K562 (cell line): Measurements from ENCODE around the gene FOSL1. TPM values are rescaled to one million over a fixed set of nuclear protein-coding genes. Genes with fewer than 3 reads are reported as not detected.

Experiments
- ATAC-seq: fragments of 200-7000 bp; cut with Tn5 transposase; 3 replicates; pipeline ENCODE4 v1.9.1; 2020; ENCODE audit warnings: moderate library complexity
- BruUV-seq: library from RNA; stranded (reverse); fragments of 400-500 nt; replicated peaks from 2 replicates; lab custom pipeline; 2021; lab: Mats Ljungman, UMichigan
- CTCF ChIA-PET: fragments of 300-600 bp; formaldehyde crosslinking; extraction: SDS; loops from one replicate; lab custom pipeline; 2021; ENCODE audit warnings: low intra/inter-chr PET ratio; lab: Yijun Ruan, JAX
- POLR2A ChIA-PET: fragments of 300-600, 350-650 bp; sonication (Branson Sonifier 250); formaldehyde crosslinking; extraction: SDS; loops from one replicate; lab custom pipeline; 2021; ENCODE audit warnings: antibody characterized with exemption, inconsistent platforms; lab: Yijun Ruan, JAX
- DNase-seq, 4 experiments: peaks; one replicate each; pipeline versions ENCODE4 v3.0.0 to v3.0.0-alpha.2; 2011 to 2018; ENCODE audit warnings: low spot score in 3 of 4, mixed read lengths in 3 of 4; ENCODE audit errors: extremely low read depth in 1 of 4
- FAIRE-seq: peaks from 2 replicates; lab custom pipeline; 2011; peaks lifted over from hg19 to GRCh38; lab: Jason Lieb, UNC
- H2AFZ ChIP-seq: 2 replicates; pipeline ENCODE4 v1.6.0; 2011; ENCODE audit warnings: low read depth, low read length, control low read depth, inconsistent platforms
- H3K27ac ChIP-seq: fragments of 200-600 bp; 3 replicates; pipeline ENCODE4 v1.8.0; 2011; ENCODE audit warnings: low read depth, mild to moderate bottlenecking, control low read depth, inconsistent platforms, low read length, moderate library complexity, mixed read lengths; ENCODE audit errors: extremely low read depth
- H3K27me3 ChIP-seq, 2 experiments: fragments of 300-600 bp in 1 of 2; 2 replicates in 1 of 2; 3 replicates in 1 of 2; pipeline versions ENCODE4 v1.6.0 to v1.8.0; 2011; ENCODE audit warnings: inconsistent platforms in 2 of 2, low read length in 2 of 2, mild to moderate bottlenecking in 1 of 2, mixed read lengths in 1 of 2, moderate library complexity in 1 of 2; ENCODE audit not compliant: control insufficient read depth in 2 of 2, insufficient read depth in 2 of 2
- H3K36me3 ChIP-seq: fragments of 300-600 bp; 3 replicates; pipeline ENCODE4 v1.8.0; 2011; ENCODE audit warnings: mild to moderate bottlenecking, low read length, inconsistent platforms; ENCODE audit not compliant: control insufficient read depth, insufficient read depth
- H3K4me1 ChIP-seq, 2 experiments: fragments of 200-600 bp in 1 of 2; replicated peaks in 1 of 2; 2 replicates in 1 of 2; 3 replicates in 1 of 2; pipeline versions ENCODE4 v1.5.1 to v1.8.0; 2011; ENCODE audit warnings: inconsistent platforms in 2 of 2, low read length in 2 of 2, mild to moderate bottlenecking in 1 of 2, mixed read lengths in 1 of 2, moderate library complexity in 1 of 2; ENCODE audit not compliant: control insufficient read depth in 2 of 2, insufficient read depth in 2 of 2
- H3K4me2 ChIP-seq: 2 replicates; pipeline ENCODE4 v1.6.1; 2011; ENCODE audit warnings: low read length, control low read depth, inconsistent platforms, mixed read lengths; ENCODE audit not compliant: insufficient read depth
- H3K4me3 ChIP-seq: fragments of 200-600 bp; sonication (generic), shearing (Covaris generic); 2 replicates; pipeline ENCODE4 v1.5.1; 2016; ENCODE audit warnings: control low read depth, inconsistent platforms
- H3K79me2 ChIP-seq: fragments of 200-600 bp; 3 replicates; pipeline ENCODE4 v1.8.0; 2011; ENCODE audit warnings: low read length, inconsistent platforms; ENCODE audit not compliant: control insufficient read depth, insufficient read depth
- H3K9ac ChIP-seq, 2 experiments: 2 replicates each; pipeline versions ENCODE4 v1.6.0 to v1.6.1; 2011; ENCODE audit warnings: low read depth in 2 of 2, low read length in 2 of 2, control low read depth in 1 of 2, inconsistent platforms in 1 of 2, mild to moderate bottlenecking in 1 of 2, mixed read lengths in 1 of 2; ENCODE audit not compliant: insufficient read depth in 1 of 2
- H3K9me1 ChIP-seq: one replicate; pipeline ENCODE4 v1.6.0; 2011; ENCODE audit warnings: inconsistent platforms, mild to moderate bottlenecking, low read length, moderate library complexity; ENCODE audit not compliant: control insufficient read depth, insufficient read depth
- H3K9me3 ChIP-seq: replicated peaks from 2 replicates; pipeline ENCODE4 v1.5.1; 2011; ENCODE audit warnings: low read depth, low read length, inconsistent platforms; ENCODE audit not compliant: control insufficient read depth, insufficient read depth
- H4K20me1 ChIP-seq: replicated peaks from 2 replicates; pipeline ENCODE4 v1.6.1; 2011; ENCODE audit warnings: low read length, inconsistent platforms, mixed read lengths; ENCODE audit not compliant: control insufficient read depth, insufficient read depth
- DNMT1 ChIP-seq: fragments of 450-650 bp; IDR thresholded peaks from 2 replicates; pipeline ENCODE4 v1.6.1; 2016; ENCODE audit warnings: antibody characterized with exemption, mild to moderate bottlenecking
- GATAD2A ChIP-seq: fragments of 450-650 bp; IDR thresholded peaks from 2 replicates; pipeline ENCODE4 v1.6.1; 2017
- RAD21 ChIP-seq, 2 experiments: fragments of 250-450 bp in 1 of 2; fragments of 450-650 bp in 1 of 2; sonication (Bioruptor Pico) in 1 of 2; formaldehyde crosslinking in 1 of 2; IDR thresholded peaks in 1 of 2; conservative IDR thresholded peaks in 1 of 2; 2 replicates each; pipeline versions ENCODE4 v1.4.0 to v1.8.0; 2020 to 2022; ENCODE audit warnings: mild to moderate bottlenecking in 2 of 2, moderate library complexity in 1 of 2
- ZNF311 ChIP-seq: fragments of 250-450 bp; sonication (Bioruptor Pico); IDR thresholded peaks from 2 replicates; pipeline ENCODE4 v1.4.0; 2020; ENCODE audit warnings: mild to moderate bottlenecking, moderate library complexity
- ZNF766 ChIP-seq: fragments of 200-800 bp; sonication (Bioruptor generic); conservative IDR thresholded peaks from 2 replicates; pipeline ENCODE4 v1.6.1; 2016; ENCODE audit warnings: missing genetic modification characterization, missing compliant biosample characterization
- WGBS: fragments of 100-300 bp; shearing (Covaris generic); methylation state at CpG from one replicate; pipeline ENCODE4 v1.1.6; 2016; ENCODE audit warnings: low coverage, mixed read lengths; ENCODE audit not compliant: insufficient coverage; ENCODE audit errors: missing lambda C conversion rate; 5-methylcytosine and 5-hydroxymethylcytosine counted together
- in situ Hi-C: fragments of 300-500 bp; cut with MboI; formaldehyde crosslinking; loops from 4 replicates; pipeline ENCODE4 v1.15.0; 2018; ENCODE audit warnings: inconsistent platforms, mixed read lengths
- intact Hi-C: fragments of 100-400 bp; cut with micrococcal nuclease; formaldehyde crosslinking; loops from 2 replicates; pipeline ENCODE4 v1.14.2; 2022
- polyA plus RNA-seq, 8 experiments: library from polyadenylated mRNA; depleted of rRNA in 4 of 8; stranded (reverse) in 5 of 8; unstranded in 3 of 8; fragments of >200 nt; fragmentation: Nextera tagmentation in 2 of 8; fragmentation: Illumina TruSeq in 1 of 8; extraction: Ambion mirVana in 2 of 8; extraction: Trizol in 1 of 8; gene quantifications; 2 replicates each; pipeline versions ENCODE4 v1.2.1 to v1.2.3, GENCODE V29; 2011 to 2014; ENCODE audit warnings: inconsistent platforms in 1 of 8, missing spikeins in 1 of 8
- total RNA-seq, 7 experiments: library from RNA; depleted of rRNA in 6 of 7; stranded (reverse); fragments of >200 nt in 6 of 7; fragmentation: Illumina TruSeq in 2 of 7; extraction: Trizol in 2 of 7; gene quantifications; 2 replicates each; pipeline versions ENCODE4 v1.2.1 to v1.2.3, GENCODE V29; 2011 to 2021; ENCODE audit warnings: low replicate concordance in 1 of 7
- TF ChIP-seq, protein P1 (sequence below), 2 experiments: fragments of 450-650 bp; IDR thresholded peaks; 2 replicates each; pipeline ENCODE4 v1.6.1; 2016
- TF ChIP-seq, protein P2 (sequence below): fragments of 250-450 bp; sonication (Bioruptor Pico); IDR thresholded peaks from 2 replicates; pipeline ENCODE4 v1.5.0; 2021; ENCODE audit warnings: mild to moderate bottlenecking, borderline replicate concordance

FOSL1 gene
- total and polyA plus RNA-seq, 9 of the 15 experiments (the other 6 are each of a cell fraction or from before 2014, with no cell fraction given): 3.5 to 39.6 (median 10.0) TPM

- TF ChIP-seq, protein P1, sequence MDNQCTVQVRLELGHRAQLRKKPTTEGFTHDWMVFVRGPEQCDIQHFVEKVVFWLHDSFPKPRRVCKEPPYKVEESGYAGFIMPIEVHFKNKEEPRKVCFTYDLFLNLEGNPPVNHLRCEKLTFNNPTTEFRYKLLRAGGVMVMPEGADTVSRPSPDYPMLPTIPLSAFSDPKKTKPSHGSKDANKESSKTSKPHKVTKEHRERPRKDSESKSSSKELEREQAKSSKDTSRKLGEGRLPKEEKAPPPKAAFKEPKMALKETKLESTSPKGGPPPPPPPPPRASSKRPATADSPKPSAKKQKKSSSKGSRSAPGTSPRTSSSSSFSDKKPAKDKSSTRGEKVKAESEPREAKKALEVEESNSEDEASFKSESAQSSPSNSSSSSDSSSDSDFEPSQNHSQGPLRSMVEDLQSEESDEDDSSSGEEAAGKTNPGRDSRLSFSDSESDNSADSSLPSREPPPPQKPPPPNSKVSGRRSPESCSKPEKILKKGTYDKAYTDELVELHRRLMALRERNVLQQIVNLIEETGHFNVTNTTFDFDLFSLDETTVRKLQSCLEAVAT (IDR thresholded peaks at IDR 0.05): 0 out of 4 replicates have a peak, but pooled peaks of 1 of the 2 experiments have one; percentile 20
- TF ChIP-seq DNMT1 (no peak), RAD21 (CRISPR knock-in tag; conservative IDR thresholded peaks at IDR 0.05 in 1 of 2, IDR thresholded peaks at IDR 0.05 in 1 of 2) (0 out of 4 replicates have a peak, but pooled peaks of 1 of the 2 experiments have one; percentile 7), GATAD2A (peak; percentile 82; the same call in 1 of the 2 replicates)
Observed at GRCh38 chr11:65903068-65903481, 2.9 kb upstream of the FOSL1 start (continued).

GRCh38 chr11:65900899-65901180 lies 652 bp upstream of the FOSL1 start:
- H4K20me1 ChIP-seq: peaks cover 9% of the 10 kb centered on the region
- ChIA-PET POLR2A (interaction anchor here (0.7 to 8.0 kb wide), 20 partner anchors 10 to 407 kb away, joined by 3 to 136 read pairs (median 6); partner anchors contain the start of genes C11orf68, CCDC85B, CFL1 and FIBP), CTCF (no interaction called here)
- peak overlapping the region; percentile 99 for H3K4me2 ChIP-seq
- H3K27me3 ChIP-seq: no peaks in the 10 kb centered on the region
- ATAC-seq: no peak
- H2AFZ ChIP-seq: no peak overlapping the region; the same call in 1 of the 2 replicates
- in situ Hi-C loops (no loop called here), intact Hi-C loops (loop anchor here (5.0 kb wide), 1 partner anchor 44 kb away; the partner anchor contains the start of gene CFL1)
- peaks cover 42 to 67% of the 10 kb centered on the region in 2 experiments for H3K4me1 ChIP-seq
- peak overlapping the region; percentile 89; the same call in 1 of the 2 replicates for H3K4me3 ChIP-seq
- H3K9me1 ChIP-seq: no peaks in the 10 kb centered on the region
- H3K9me3 ChIP-seq: no peaks in the 10 kb centered on the region
- FAIRE-seq: no peak
- no peak for TF ChIP-seq ZNF311 (CRISPR knock-in tag)
- 0 out of 2 replicates have a peak, but pooled peaks have one; percentile 3 for TF ChIP-seq ZNF766 (CRISPR knock-in tag)
- TF ChIP-seq, protein P2, sequence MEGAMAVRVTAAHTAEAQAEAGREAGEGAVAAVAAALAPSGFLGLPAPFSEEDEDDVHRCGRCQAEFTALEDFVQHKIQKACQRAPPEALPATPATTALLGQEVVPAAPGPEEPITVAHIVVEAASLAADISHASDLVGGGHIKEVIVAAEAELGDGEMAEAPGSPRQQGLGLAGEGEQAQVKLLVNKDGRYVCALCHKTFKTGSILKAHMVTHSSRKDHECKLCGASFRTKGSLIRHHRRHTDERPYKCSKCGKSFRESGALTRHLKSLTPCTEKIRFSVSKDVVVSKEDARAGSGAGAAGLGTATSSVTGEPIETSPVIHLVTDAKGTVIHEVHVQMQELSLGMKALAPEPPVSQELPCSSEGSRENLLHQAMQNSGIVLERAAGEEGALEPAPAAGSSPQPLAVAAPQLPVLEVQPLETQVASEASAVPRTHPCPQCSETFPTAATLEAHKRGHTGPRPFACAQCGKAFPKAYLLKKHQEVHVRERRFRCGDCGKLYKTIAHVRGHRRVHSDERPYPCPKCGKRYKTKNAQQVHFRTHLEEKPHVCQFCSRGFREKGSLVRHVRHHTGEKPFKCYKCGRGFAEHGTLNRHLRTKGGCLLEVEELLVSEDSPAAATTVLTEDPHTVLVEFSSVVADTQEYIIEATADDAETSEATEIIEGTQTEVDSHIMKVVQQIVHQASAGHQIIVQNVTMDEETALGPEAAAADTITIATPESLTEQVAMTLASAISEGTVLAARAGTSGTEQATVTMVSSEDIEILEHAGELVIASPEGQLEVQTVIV (CRISPR knock-in tag): no peak
- H3K9ac ChIP-seq: peak overlapping the region in 1 of 2 experiments; percentile 36; a peak in 1 of 4 replicates
- no TSS peak for BruUV-seq
- peak overlapping the region; percentile 66; the same call in 1 of the 3 replicates for H3K27ac ChIP-seq
- peaks cover 35% of the 10 kb centered on the region for H3K36me3 ChIP-seq
- WGBS: 70% methylated on average over 11 of the region's 11 CpGs
- no peak for DNase-seq
- H3K79me2 ChIP-seq: peaks cover 44% of the 10 kb centered on the region
